GM19395 (cell line): Measurements from ENCODE around the gene RAMACL.
"Not testable (repeated sequence)": the region's sequence is repeated elsewhere in the genome, so short reads cannot be mapped to it uniquely, and the experiment has no call there.

ENCODE experiments used
- ATAC-seq: cut with Tn5 transposase; IDR thresholded peaks from one replicate; pipeline ENCODE4 v1.9.1; 2021; ENCODE audit warnings: mild to moderate bottlenecking, moderate library complexity; ENCODE audit not compliant: unreplicated experiment

Gene RAMACL

DNA sequence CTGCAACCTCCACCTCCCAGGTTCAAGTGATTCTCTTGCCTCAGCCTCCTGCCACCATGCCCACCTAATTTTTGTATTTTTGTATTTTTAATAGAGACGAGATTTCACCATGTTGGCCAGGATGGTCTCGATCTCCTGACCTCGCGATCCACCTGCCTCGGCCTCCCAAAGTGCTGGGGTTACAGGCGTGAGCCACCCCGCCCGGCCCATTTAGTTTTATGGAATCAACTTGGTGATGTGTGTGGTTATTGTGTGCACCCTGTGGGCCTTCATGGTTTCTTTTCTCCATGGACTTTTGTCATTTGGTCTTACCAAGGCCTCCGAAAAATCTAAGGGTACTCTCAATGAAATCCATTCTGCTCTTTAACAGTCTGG is 47.5 kb downstream of the RAMACL start:
- not testable (repeated sequence) for ATAC-seq

- no peak for ATAC-seq
These were observed 48.0 kb downstream of the RAMACL start for GRCh38 chr6:166538297-166539010.

DNA sequence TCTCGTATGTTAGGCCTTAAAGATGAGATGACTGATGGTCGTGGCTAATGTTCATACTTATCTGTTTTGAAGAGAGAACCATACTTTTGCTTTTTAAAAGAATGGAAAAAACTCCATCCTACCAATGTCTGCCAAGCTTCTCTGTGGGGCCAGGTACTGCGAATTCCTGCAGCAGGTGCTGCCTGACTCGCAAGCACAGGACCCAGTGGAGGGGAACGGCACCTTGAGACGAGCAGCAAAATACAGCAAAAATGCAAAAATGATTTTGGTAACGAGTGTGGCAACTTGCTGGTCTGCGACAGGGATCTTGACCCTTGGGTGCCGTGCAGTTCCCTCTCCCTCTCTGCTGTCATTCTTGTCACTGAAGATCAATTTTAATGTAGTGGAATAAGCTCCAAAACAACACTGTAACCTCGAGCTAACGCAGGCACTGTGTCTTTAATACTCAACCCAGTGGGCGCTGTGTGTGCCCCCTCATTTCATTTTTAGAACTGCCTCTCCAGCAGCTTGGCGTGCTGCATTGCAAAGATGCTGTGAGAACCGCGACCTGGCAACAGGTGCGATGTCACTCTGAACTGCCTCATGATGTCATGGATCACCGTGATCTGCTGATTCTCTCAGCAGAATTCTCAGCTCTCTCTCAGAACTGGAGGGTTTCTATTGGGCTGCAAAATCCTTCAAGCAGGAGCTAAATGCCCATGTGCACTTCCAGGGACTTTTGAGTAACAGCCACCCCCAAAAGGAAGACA is 51.6 kb downstream of the RAMACL start:
- ATAC-seq = no peak

DNA sequence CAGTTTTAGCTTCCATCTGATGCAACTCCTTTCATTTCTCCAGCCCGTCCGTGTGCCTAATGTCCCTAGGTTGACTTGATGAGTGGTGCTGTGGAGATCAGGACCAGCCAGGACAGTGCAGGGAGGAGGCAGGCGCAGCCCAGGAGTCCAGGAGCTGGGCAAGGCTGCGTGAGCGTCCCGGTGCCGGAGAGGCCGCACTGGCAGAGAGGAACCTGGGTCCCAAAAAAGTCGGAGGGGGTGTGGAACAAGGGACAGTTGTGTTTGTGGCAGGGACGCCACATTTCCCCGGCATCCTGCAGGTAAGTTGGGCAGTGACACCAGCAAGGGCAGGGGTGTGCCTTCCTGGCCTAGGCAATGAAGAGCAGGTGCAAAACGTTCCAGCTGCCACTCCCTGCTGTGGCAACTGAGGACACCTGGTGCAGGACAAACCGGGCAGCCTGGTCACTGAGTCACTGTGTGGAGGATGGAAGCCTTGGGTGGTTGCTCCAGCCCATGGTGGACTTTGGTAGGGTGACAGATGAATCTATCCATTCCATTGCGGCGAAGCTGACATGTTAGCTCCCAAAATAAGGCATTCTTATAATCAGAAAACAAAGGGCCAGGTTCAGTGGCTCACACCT is 53.2 kb downstream of the RAMACL start:
- ATAC-seq = no peak
